H1 (cell line): ENCODE data around the gene LYPD6. TPM values are rescaled to one million over a fixed set of nuclear protein-coding genes. Genes with fewer than 3 reads are reported as not detected.

Source experiments
- CTCF ChIA-PET: fragments of 300-600 bp; sonication (Branson Sonifier 250); formaldehyde crosslinking; loops from one replicate; lab custom pipeline; 2021; ENCODE audit not compliant: partially characterized antibody; lab: Charles Lee
- POLR2A ChIA-PET: fragments of 300-600 bp; sonication (Branson Sonifier 250); formaldehyde crosslinking; loops from one replicate; lab custom pipeline; 2021; ENCODE audit warnings: inconsistent platforms; ENCODE audit not compliant: partially characterized antibody; lab: Charles Lee
- DNase-seq, 2 experiments: peaks; one replicate each; pipeline versions ENCODE4 v3.0.0 to v3.0.0-alpha.2; 2010 to 2022; ENCODE audit warnings: low spot score in 2 of 2, low read depth in 1 of 2, mixed read lengths in 1 of 2
- FAIRE-seq: peaks from 2 replicates; lab custom pipeline; 2011; peaks lifted over from hg19 to GRCh38; lab: Jason Lieb, UNC
- H2AFZ ChIP-seq: 2 replicates; pipeline ENCODE4 v1.8.1; 2012; ENCODE audit warnings: low read length, inconsistent platforms
- H2AK5ac ChIP-seq: 2 replicates; pipeline ENCODE4 v1.6.1; 2013; ENCODE audit warnings: low read depth, low read length
- H2BK120ac ChIP-seq: replicated peaks from 2 replicates; pipeline ENCODE3; 2013; ENCODE audit warnings: low read depth, low read length, inconsistent platforms
- H2BK12ac ChIP-seq: 2 replicates; pipeline ENCODE4 v1.6.1; 2013; ENCODE audit warnings: low read depth, low read length
- H2BK15ac ChIP-seq: 2 replicates; pipeline ENCODE4 v1.6.1; 2013; ENCODE audit warnings: low read length
- H2BK20ac ChIP-seq: 2 replicates; pipeline ENCODE4 v1.6.1; 2013; ENCODE audit warnings: low read length
- H2BK5ac ChIP-seq: 2 replicates; pipeline ENCODE4 v1.6.1; 2013; ENCODE audit warnings: low read depth, low read length
- H3K14ac ChIP-seq: 2 replicates; pipeline ENCODE4 v1.6.1; 2013; ENCODE audit warnings: inconsistent platforms; ENCODE audit not compliant: insufficient read length
- H3K18ac ChIP-seq: 2 replicates; pipeline ENCODE4 v1.6.1; 2013; ENCODE audit warnings: low read length; ENCODE audit errors: extremely low read depth
- H3K23ac ChIP-seq: 2 replicates; pipeline ENCODE4 v1.6.1; 2013; ENCODE audit warnings: inconsistent platforms; ENCODE audit not compliant: insufficient read length
- H3K23me2 ChIP-seq: 2 replicates; pipeline ENCODE4 v1.6.1; 2013; ENCODE audit warnings: low read depth, low read length
- H3K27ac ChIP-seq: 2 replicates; pipeline ENCODE4 v1.6.1; 2011; ENCODE audit warnings: low read depth, low read length, inconsistent platforms
- H3K27me3 ChIP-seq, 4 experiments: replicated peaks in 1 of 4; 1 replicate in 1 of 4; 2 replicates in 3 of 4; pipeline versions ENCODE4 v1.6.1 to v1.8.1; 2011 to 2013; ENCODE audit warnings: low read length in 3 of 4, mild to moderate bottlenecking in 3 of 4, inconsistent platforms in 2 of 4, mixed read lengths in 2 of 4, moderate library complexity in 1 of 4; ENCODE audit not compliant: control insufficient read depth in 3 of 4, insufficient read depth in 3 of 4; ENCODE audit errors: extremely low read depth in 1 of 4
- H3K36me3 ChIP-seq, 4 experiments: 2 replicates each; pipeline versions ENCODE4 v1.6.1 to v1.8.1; 2011 to 2013; ENCODE audit warnings: mild to moderate bottlenecking in 4 of 4, low read length in 3 of 4, moderate library complexity in 2 of 4, control low read depth in 1 of 4, inconsistent platforms in 1 of 4; ENCODE audit not compliant: insufficient read depth in 4 of 4, control insufficient read depth in 2 of 4
- H3K4ac ChIP-seq: replicated peaks from 2 replicates; pipeline ENCODE3; 2013; ENCODE audit warnings: low read length, low read depth, mixed read lengths, inconsistent platforms; ENCODE audit not compliant: insufficient read length
- H3K4me1 ChIP-seq, 4 experiments: replicated peaks in 1 of 4; 1 replicate in 1 of 4; 2 replicates in 3 of 4; pipeline versions ENCODE4 v1.6.1 to v1.8.1; 2011 to 2013; ENCODE audit warnings: low read length in 3 of 4, inconsistent platforms in 2 of 4, mixed read lengths in 1 of 4; ENCODE audit not compliant: insufficient read depth in 4 of 4, control insufficient read depth in 3 of 4
- H3K4me2 ChIP-seq, 2 experiments: 2 replicates each; pipeline versions ENCODE4 v1.6.1 to v1.8.1; 2011 to 2013; ENCODE audit warnings: low read depth in 2 of 2, low read length in 2 of 2, control low read depth in 1 of 2, inconsistent platforms in 1 of 2, mild to moderate bottlenecking in 1 of 2; ENCODE audit not compliant: insufficient read depth in 1 of 2
- H3K4me3 ChIP-seq, 4 experiments: fragments of 200-600, 300-600 bp in 1 of 4; sonication (generic), shearing (Covaris generic), sonication (Bioruptor Twin) in 1 of 4; 2 replicates each; pipeline versions ENCODE4 v1.5.1 to v1.8.1; 2011 to 2016; ENCODE audit warnings: low read length in 4 of 4, low read depth in 3 of 4, control low read depth in 2 of 4, inconsistent platforms in 2 of 4, mild to moderate bottlenecking in 2 of 4, mixed read lengths in 1 of 4, moderate library complexity in 1 of 4; ENCODE audit not compliant: insufficient read depth in 2 of 4; ENCODE audit errors: extremely low read depth in 1 of 4
- H3K56ac ChIP-seq: replicated peaks from 2 replicates; pipeline ENCODE3; 2013; ENCODE audit warnings: low read depth, mild to moderate bottlenecking, mixed read lengths, low read length, inconsistent platforms; ENCODE audit not compliant: insufficient read length
- H3K79me1 ChIP-seq: 2 replicates; pipeline ENCODE4 v1.6.1; 2013; ENCODE audit warnings: low read depth, low read length, control low read depth
- H3K79me2 ChIP-seq, 2 experiments: 2 replicates each; pipeline versions ENCODE4 v1.6.1 to v1.8.1; 2012 to 2013; ENCODE audit warnings: low read length in 2 of 2, mild to moderate bottlenecking in 2 of 2, inconsistent platforms in 1 of 2; ENCODE audit not compliant: insufficient read depth in 2 of 2, control insufficient read depth in 1 of 2
- H3K9ac ChIP-seq, 4 experiments: replicated peaks in 1 of 4; 1 replicate in 1 of 4; 2 replicates in 3 of 4; pipeline versions ENCODE4 v1.6.1 to v1.8.1; 2011 to 2013; ENCODE audit warnings: low read depth in 3 of 4, low read length in 3 of 4, control low read depth in 2 of 4, mild to moderate bottlenecking in 2 of 4, moderate library complexity in 2 of 4, inconsistent platforms in 1 of 4; ENCODE audit errors: extremely low read depth in 1 of 4
- H3K9me3 ChIP-seq, 2 experiments: 2 replicates each; pipeline versions ENCODE4 v1.6.1 to v1.8.1; 2012 to 2013; ENCODE audit warnings: mild to moderate bottlenecking in 2 of 2, moderate library complexity in 2 of 2, control low read depth in 1 of 2, inconsistent platforms in 1 of 2, low read depth in 1 of 2, low read length in 1 of 2, mixed read lengths in 1 of 2; ENCODE audit not compliant: insufficient read depth in 2 of 2
- H4K20me1 ChIP-seq, 2 experiments: replicated peaks in 1 of 2; 2 replicates each; pipeline versions ENCODE3 to v1.8.1; 2011 to 2013; ENCODE audit warnings: inconsistent platforms in 2 of 2, low read length in 2 of 2, mild to moderate bottlenecking in 1 of 2; ENCODE audit not compliant: insufficient read depth in 2 of 2, control insufficient read depth in 1 of 2
- H4K5ac ChIP-seq: 2 replicates; pipeline ENCODE4 v1.6.1; 2013; ENCODE audit warnings: low read length, low read depth, mixed read lengths, inconsistent platforms; ENCODE audit not compliant: insufficient read length
- H4K8ac ChIP-seq: 2 replicates; pipeline ENCODE4 v1.8.0; 2013; ENCODE audit warnings: mild to moderate bottlenecking, moderate library complexity, low read length, inconsistent platforms; ENCODE audit not compliant: insufficient read depth; ENCODE audit errors: extremely low read depth
- H4K91ac ChIP-seq: replicated peaks from 2 replicates; pipeline ENCODE3; 2013; ENCODE audit warnings: low read length, mixed read lengths, inconsistent platforms; ENCODE audit not compliant: insufficient read length
- BRCA1 ChIP-seq: IDR thresholded peaks from 2 replicates; pipeline ENCODE4 v1.6.1; 2012; ENCODE audit warnings: low read depth, low read length, improper control_type of control experiment
- EP300 ChIP-seq, 2 experiments: IDR thresholded peaks; 1 replicate in 1 of 2; 2 replicates in 1 of 2; pipeline ENCODE4 v1.6.1; 2011 to 2012; ENCODE audit warnings: low read depth in 2 of 2, low read length in 2 of 2, mild to moderate bottlenecking in 2 of 2, borderline replicate concordance in 1 of 2, inconsistent platforms in 1 of 2, moderate library complexity in 1 of 2
- MAFK ChIP-seq: IDR thresholded peaks from 2 replicates; pipeline ENCODE4 v1.6.1; 2012; ENCODE audit warnings: low read depth, mild to moderate bottlenecking, improper control_type of control experiment, low read length
- POLR2A ChIP-seq, 2 experiments: IDR thresholded peaks; 1 replicate in 1 of 2; 2 replicates in 1 of 2; pipeline ENCODE4 v1.6.1; 2011; ENCODE audit warnings: low read depth in 2 of 2, low read length in 2 of 2, mild to moderate bottlenecking in 2 of 2; ENCODE audit errors: control extremely low read depth in 1 of 2
- SIRT6 ChIP-seq: IDR thresholded peaks from one replicate; pipeline ENCODE4 v1.7.1; 2012; ENCODE audit warnings: low read length, inconsistent platforms
- WGBS, 2 experiments: shearing (Covaris generic) in 1 of 2; methylation state at CpG; one replicate each; pipeline versions ENCODE4 v1.1.6 to v1.1.7; 2013 to 2015; ENCODE audit warnings: low lambda C conversion rate in 2 of 2, mixed read lengths in 2 of 2, inconsistent platforms in 1 of 2, low coverage in 1 of 2, missing lambda C conversion rate in 1 of 2; ENCODE audit not compliant: insufficient replicate concordance in 2 of 2, insufficient coverage in 1 of 2, insufficient read length in 1 of 2; ENCODE audit errors: extremely low coverage in 1 of 2, missing lambda C conversion rate in 1 of 2; 5-methylcytosine and 5-hydroxymethylcytosine counted together
- polyA plus RNA-seq, 7 experiments: library from polyadenylated mRNA; depleted of rRNA in 3 of 7; stranded (reverse) in 5 of 7; unstranded in 2 of 7; fragments of >200 nt in 5 of 7; fragments of 200-250 nt in 2 of 7; gene quantifications; 1 replicate in 5 of 7; 2 replicates in 1 of 7; 4 replicates in 1 of 7; pipeline versions ENCODE4 v1.2.1 to v1.2.3, GENCODE V29; 2011 to 2013; ENCODE audit warnings: missing spikeins in 2 of 7, mixed read lengths in 2 of 7
- total RNA-seq: library from RNA; stranded (reverse); fragmentation: NEBNext Ultra II Directional; extraction: Animal tissue kit (Norgen Biotek cat#: 25700); gene quantifications from 2 replicates; pipeline ENCODE4 v1.2.1, GENCODE V29; 2021

LYPD6 gene
- total and polyA plus RNA-seq, 2 of the 8 experiments (the other 6 are each of a cell fraction or from before 2014, with no cell fraction given), result 5.6 to 8.9 TPM

DNA sequence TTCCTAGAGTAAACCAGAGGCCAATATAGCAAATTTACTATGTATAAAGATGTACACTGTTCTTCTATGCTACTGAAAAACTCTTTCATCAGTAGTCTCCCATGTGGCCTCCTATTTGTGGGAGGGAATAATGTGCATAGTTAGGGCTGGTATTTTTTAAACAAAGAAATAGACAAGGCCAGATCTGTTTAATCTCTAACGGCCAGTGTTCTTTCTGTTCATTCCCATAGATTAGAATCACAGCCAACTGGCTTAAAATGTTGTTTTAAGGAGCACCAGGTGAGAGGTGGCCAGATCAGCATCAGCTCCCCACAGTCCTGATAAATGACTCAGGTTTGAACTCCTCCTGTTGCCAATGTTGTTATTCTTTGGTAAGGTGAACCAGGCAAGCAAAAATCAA is 12.1 kb downstream of the LYPD6 start:
- TF ChIP-seq SIRT6 (no peak), MAFK (no peak), BRCA1 (no peak), POLR2A (IDR thresholded peaks at IDR 0.05; ENCODE audit: control extremely low read depth in 1 of 2, low read depth in 2 of 2, low read length in 2 of 2) (no peak), EP300 (IDR thresholded peaks at IDR 0.05; ENCODE audit: borderline replicate concordance in 1 of 2, low read depth in 2 of 2, low read length in 2 of 2) (no peak)
- TF ChIP-seq, all 59 proteins: peak for 0
- no peaks in the 10 kb centered on the region for H3K79me1 ChIP-seq
- H3K9ac ChIP-seq, result no peak overlapping the region
- no peak overlapping the region for H3K4me2 ChIP-seq
- no peak overlapping the region for H3K27ac ChIP-seq
- no peak overlapping the region for H3K4me3 ChIP-seq
- H2BK120ac ChIP-seq, result no peak overlapping the region
- H3K36me3 ChIP-seq, result no peaks in the 10 kb centered on the region
- WGBS, 2 experiments, result 87% methylated on average over 1 of the region's 1 CpG; no CpG with 5 or more reads in 1 of the 2 experiments
- H2BK20ac ChIP-seq, result no peak overlapping the region
- H4K20me1 ChIP-seq, result no peaks in the 10 kb centered on the region
- H3K79me2 ChIP-seq, result no peaks in the 10 kb centered on the region
- no peak overlapping the region for H2AFZ ChIP-seq
- H4K8ac ChIP-seq, result no peak overlapping the region
- no peak overlapping the region for H4K91ac ChIP-seq
- H2BK12ac ChIP-seq, result no peak overlapping the region
- no peak overlapping the region for H2BK15ac ChIP-seq
- no peak overlapping the region for H3K18ac ChIP-seq
- H2AK5ac ChIP-seq, result no peak overlapping the region
- POLR2A ChIA-PET, result interaction anchor here (1.1 kb wide), 1 partner anchor 29 kb away, joined by 3 read pairs; no protein-coding TSS in a partner anchor
- CTCF ChIA-PET, result interaction anchor here (0.9 to 1.3 kb wide), 2 partner anchors 10 to 46 kb away, joined by 4 to 5 read pairs; no protein-coding TSS in a partner anchor
- no peak overlapping the region for H3K23ac ChIP-seq
- H3K23me2 ChIP-seq, result no peaks in the 10 kb centered on the region
- no peaks in the 10 kb centered on the region for H3K4me1 ChIP-seq
- H3K27me3 ChIP-seq, result no peaks in the 10 kb centered on the region
- no peak overlapping the region for H3K14ac ChIP-seq
- no peak overlapping the region for H3K56ac ChIP-seq
- no peak overlapping the region for H3K4ac ChIP-seq
- DNase-seq, result no peak
- H4K5ac ChIP-seq, result no peak overlapping the region
- no peaks in the 10 kb centered on the region for H3K9me3 ChIP-seq
- no peak overlapping the region for H2BK5ac ChIP-seq
- no peak for FAIRE-seq
